Epidermal melanocyte (primary cell): Measurements from ENCODE around the gene TBX4.

Source experiments
- DNase-seq: peaks from one replicate; pipeline ENCODE4 v3.0.0; 2011; ENCODE audit warnings: low spot score; ENCODE audit not compliant: insufficient read length

Gene TBX4

GRCh38 chr17:61412860-61413660 lies 39.2 kb upstream of the TBX4 start:
- no peak for DNase-seq

GRCh38 chr17:61413661-61414126 lies 38.5 kb upstream of the TBX4 start:
- no peak for DNase-seq

GRCh38 chr17:61414141-61414935 lies 37.9 kb upstream of the TBX4 start:
- DNase-seq, result no peak

- DNase-seq, result no peak
These were observed 37.3 kb upstream of the TBX4 start for GRCh38 chr17:61414936-61415251.

GRCh38 chr17:61415374-61416210 lies 36.6 kb upstream of the TBX4 start:
- DNase-seq, result no peak

GRCh38 chr17:61416211-61416539 lies 36.0 kb upstream of the TBX4 start:
- no peak for DNase-seq

- DNase-seq, result peak; percentile 95
These were observed 35.5 kb upstream of the TBX4 start for GRCh38 chr17:61416540-61417363.

- DNase-seq, result no peak
These were observed 33.8 kb upstream of the TBX4 start for GRCh38 chr17:61418449-61418848.

- no peak for DNase-seq
These were observed 32.7 kb upstream of the TBX4 start for GRCh38 chr17:61419496-61420046.

- no peak for DNase-seq
These were observed 32.2 kb upstream of the TBX4 start for GRCh38 chr17:61420052-61420451.

- no peak for DNase-seq
These were observed 31.4 kb upstream of the TBX4 start for GRCh38 chr17:61420745-61421398.

GRCh38 chr17:61421460-61421859 lies 30.8 kb upstream of the TBX4 start:
- DNase-seq, result no peak

- no peak for DNase-seq
These were observed 30.0 kb upstream of the TBX4 start for GRCh38 chr17:61422116-61422799.

GRCh38 chr17:61422869-61423268 lies 29.4 kb upstream of the TBX4 start:
- no peak for DNase-seq

GRCh38 chr17:61423967-61424649 lies 28.1 kb upstream of the TBX4 start:
- DNase-seq, result no peak

GRCh38 chr17:61425682-61426481 lies 26.3 kb upstream of the TBX4 start:
- no peak for DNase-seq

GRCh38 chr17:61426482-61427304 lies 25.5 kb upstream of the TBX4 start:
- no peak for DNase-seq
